HEK293T (cell line): ENCODE data around the gene WASHC2C.
"Not testable (repeated sequence)": the region's sequence is repeated elsewhere in the genome, so short reads cannot be mapped to it uniquely, and the experiment has no call there.

ENCODE experiments used
- ARNT ChIP-seq: fragments of 450-650 bp; IDR thresholded peaks from 2 replicates; pipeline ENCODE4 v1.6.1; 2017; ENCODE audit warnings: mild to moderate bottlenecking
- BHLHE40 ChIP-seq: fragments of 450-650 bp; IDR thresholded peaks from 2 replicates; pipeline ENCODE4 v1.6.1; 2016; ENCODE audit warnings: mild to moderate bottlenecking, moderate library complexity, borderline replicate concordance
- CTBP1 ChIP-seq: fragments of 450-650 bp; IDR thresholded peaks from 2 replicates; pipeline ENCODE4 v1.6.1; 2016; ENCODE audit warnings: borderline replicate concordance
- FOXA1 ChIP-seq: fragments of 450-650 bp; IDR thresholded peaks from 2 replicates; pipeline ENCODE4 v1.6.1; 2016; ENCODE audit warnings: mild to moderate bottlenecking
- FOXK2 ChIP-seq: fragments of 450-650 bp; IDR thresholded peaks from 2 replicates; pipeline ENCODE4 v1.6.1; 2016; ENCODE audit warnings: mild to moderate bottlenecking
- FOXM1 ChIP-seq: fragments of 450-650 bp; IDR thresholded peaks from 2 replicates; pipeline ENCODE4 v1.6.1; 2017; ENCODE audit warnings: mild to moderate bottlenecking, borderline replicate concordance
- HDGF ChIP-seq: fragments of 450-650 bp; IDR thresholded peaks from 2 replicates; pipeline ENCODE4 v1.6.1; 2017; ENCODE audit warnings: antibody characterized with exemption, borderline replicate concordance
- NFRKB ChIP-seq: fragments of 450-650 bp; IDR thresholded peaks from 2 replicates; pipeline ENCODE4 v1.6.1; 2016; ENCODE audit warnings: mild to moderate bottlenecking, moderate library complexity
- SP1 ChIP-seq: fragments of 450-650 bp; IDR thresholded peaks from 2 replicates; pipeline ENCODE4 v1.6.1; 2017
- TARDBP ChIP-seq: fragments of 450-650 bp; IDR thresholded peaks from 2 replicates; pipeline ENCODE4 v1.6.1; 2016
- ZNF384 ChIP-seq: fragments of 450-650 bp; IDR thresholded peaks from 2 replicates; pipeline ENCODE4 v1.6.1; 2016

GRCh38 chr10:45723851-45724250 lies 3.2 kb upstream of the WASHC2C start:
- TF ChIP-seq FOXK2, BHLHE40, HDGF, ZNF384, FOXM1, FOXA1, TARDBP, ARNT, NFRKB, CTBP1, SP1: not testable (repeated sequence)
